Stimulated activated CD4-positive, alpha-beta T cell treated with anti-CD3 and anti-CD28 coated beads, Interleukin-2, amount 100 ng/mL, for 48 hours (primary cell): ENCODE results near the gene XKR3.
"Not testable (repeated sequence)": the region's sequence is repeated elsewhere in the genome, so short reads cannot be mapped to it uniquely, and the experiment has no call there.

Source experiments
- DNase-seq, 2 donors: peaks; one replicate each; pipeline ENCODE4 v3.0.0-alpha.2; 2020

XKR3 gene

DNA sequence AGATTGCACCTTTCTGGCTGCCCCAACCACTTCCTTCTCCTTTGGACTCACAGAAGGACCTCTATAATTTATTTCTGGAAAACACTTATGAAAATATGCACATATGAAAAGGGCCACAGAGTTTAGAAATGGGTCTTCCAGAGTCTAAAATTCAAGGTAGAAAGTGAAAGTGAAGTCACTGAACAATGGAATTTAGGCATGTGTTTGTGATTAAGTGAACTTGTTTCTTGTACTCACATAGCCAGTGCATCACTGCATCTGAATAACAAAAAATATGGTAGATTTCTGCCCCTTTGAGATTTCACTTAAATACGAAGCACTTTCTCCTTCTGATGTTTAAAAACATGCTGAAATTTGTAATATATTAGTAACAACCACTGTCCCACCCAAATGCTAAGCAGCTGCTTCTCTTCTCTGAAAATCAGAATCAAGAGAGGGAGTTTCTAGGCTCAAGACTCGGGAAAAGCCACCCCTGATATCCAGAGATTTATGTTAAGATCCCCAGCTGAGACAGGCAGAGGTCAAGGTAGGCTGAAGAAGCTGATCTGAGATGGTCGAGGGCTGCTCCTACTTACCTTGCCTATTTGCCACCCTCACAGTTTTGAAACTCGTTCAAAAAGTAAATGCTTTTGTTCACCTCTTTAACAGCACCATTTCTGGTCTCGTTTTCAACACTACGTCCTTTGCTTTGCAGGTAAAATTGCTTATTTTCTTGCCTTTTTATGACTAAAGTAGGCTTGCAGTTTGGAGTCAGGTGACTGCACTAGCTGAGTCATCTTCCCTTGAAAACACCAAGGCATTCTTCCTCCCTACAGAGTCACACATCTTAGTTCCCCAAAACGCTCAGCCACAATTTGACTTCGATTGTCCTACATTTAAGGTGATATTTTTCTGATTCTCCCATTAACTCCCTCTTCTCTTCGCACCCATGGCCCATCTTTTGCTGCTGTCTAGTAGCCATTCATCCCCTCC is at the start of gene XKR3:
TSS of gene XKR3 (minus strand) at position 696 of the 972 bp plus-strand sequence. CDS start 17,338 bp downstream, outside the sequence.
- peak in 1 of 2 donors; percentile 4 for DNase-seq

DNA sequence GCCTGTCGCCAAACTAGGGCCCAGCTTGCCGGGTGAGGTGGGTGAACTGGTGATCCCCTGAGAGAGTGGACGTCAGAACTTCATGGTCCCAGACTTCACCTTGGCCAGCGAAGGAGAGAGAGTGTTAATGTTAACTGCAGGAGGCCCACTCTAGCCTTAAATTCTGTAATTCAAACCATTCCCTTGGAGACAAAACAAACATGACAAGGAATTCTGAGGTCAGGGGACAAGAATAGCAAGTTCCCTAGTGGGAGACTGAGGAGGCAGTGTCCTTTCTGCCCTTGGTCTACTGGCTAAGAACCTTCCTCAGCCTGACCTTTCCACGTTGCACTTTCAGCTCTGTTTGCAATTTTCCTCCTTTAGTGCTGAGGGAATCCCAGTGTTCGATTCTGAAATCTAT is 44.4 kb upstream of the XKR3 start:
- DNase-seq: not testable (repeated sequence)

DNA sequence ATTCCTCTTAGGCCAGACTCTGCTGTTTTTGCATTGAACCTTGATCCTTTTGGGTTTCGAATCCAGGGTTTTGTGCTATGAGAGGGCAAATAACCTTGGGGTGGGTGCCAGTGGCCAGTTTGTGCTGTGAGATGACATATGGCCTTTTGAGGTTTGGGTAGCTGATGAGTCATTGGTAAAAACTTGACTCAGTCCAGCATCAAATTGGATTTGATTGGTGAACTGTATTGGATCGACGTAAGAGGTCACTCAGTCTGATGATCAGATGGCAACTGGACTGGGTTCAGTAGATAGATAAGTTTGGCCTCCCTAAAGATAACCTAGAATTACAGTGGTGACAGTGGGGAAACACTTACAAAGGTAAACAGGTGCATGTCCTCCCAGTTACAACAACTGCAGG is 41.0 kb upstream of the XKR3 start:
- no peak for DNase-seq

DNA sequence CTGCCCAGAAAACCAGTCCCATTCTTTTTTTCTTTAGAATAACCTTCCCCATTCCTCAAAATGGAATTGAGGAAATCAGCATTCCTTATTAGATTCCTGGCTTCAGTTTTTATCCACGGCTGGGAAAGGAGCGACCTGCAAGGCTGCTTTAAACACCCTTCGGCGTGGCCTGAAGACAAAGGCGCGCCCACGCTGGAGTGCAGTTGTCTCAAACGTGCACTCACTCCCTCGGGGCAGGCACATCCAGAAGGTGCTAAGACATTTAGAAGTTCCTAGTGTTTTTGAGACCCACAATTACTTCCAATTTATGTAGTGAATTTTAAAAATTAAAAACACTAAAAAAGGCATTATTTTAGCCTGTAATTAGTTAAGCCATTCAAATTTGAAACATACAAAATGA is 31.6 kb upstream of the XKR3 start:
- not testable (repeated sequence) for DNase-seq

DNA sequence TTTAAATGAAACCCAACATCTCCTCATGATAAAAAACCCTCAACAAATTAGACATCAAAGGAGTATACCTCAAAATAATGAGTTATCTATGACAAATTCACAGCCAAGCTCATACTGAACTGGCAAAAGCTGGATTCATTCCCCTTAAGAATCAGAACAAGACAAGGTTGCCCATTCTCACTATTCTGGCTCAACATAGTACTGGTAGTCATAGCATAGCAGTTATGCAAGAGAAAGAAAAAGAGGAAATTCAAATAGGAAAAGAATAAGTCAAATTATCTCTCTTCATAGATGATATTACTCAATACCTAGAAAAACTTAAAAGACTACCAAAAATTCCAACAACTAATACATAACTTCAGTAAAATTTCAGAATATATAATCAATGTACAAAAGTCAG is 29.4 kb upstream of the XKR3 start:
- DNase-seq: no peak

DNA sequence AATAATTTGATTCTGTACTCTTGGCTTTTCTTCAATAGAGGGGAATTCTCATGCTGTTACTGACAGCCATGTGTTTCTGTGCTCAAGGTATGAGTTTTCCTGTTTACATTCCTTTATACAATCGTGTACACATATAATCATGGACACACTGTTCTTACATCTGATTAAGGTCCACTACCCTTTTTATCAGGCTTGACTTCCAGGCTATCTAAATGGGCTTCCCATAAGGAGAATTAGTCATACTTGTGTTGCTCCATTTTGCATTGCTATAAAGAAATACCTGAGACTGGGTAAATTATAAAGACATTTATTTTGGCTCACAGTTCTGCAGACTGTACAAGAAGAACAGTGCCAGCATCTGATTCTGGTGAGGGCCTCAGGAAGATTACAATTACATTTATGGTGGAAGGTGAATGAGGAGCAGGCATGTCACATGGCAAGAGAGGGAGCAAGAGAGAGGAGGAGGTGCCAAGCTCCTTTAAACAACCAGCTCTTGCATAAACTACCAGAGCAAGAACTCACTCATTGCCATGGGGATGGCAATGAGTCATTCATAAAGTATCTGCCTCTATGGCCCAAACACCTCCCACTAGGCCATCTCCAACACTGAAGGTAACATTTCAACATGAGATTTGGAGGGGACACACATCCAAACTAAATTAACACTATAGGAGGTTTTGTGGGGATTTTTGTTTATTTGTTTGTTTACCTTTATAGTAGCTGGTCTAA is 26.2 kb upstream of the XKR3 start:
- DNase-seq: not testable (repeated sequence)

DNA sequence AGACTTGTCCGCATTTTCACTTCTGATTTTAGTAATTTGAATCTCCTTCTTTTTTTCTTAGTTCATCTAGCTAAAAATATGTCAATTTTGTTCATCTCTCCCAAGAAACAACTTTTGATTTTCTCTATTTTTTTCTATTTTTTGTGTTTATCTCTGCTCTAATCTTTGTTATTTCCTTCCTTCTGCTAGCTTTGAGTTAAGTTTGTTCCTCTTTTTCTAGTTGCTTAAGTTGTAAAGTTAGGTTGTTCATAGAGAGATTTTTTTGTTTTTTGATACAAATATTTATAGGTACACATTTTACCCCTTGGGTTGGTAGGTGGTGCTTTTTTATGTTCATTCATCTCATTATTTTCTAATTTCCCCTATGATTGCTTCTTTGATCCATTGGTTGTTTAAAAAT is 22.1 kb upstream of the XKR3 start:
- DNase-seq: no peak

DNA sequence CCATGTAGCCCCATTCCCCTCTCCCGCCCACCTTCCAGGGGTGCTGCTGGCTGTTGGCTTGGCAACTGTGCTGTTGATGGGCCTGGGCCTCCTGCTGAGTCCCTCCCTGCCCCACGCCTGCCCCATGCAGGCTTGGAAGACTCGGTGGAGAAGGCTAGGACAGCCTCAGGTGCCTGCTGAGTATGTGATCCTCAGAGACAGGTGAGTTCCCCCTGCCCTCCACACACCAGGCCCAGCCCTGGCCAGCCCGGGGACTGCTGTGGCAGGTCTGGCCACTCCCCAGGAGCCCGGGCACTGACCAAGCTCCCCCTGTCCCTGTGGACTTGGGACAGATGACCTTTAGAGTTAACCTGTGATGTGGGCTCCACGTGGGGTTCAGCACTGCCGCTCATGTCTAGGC is 20.7 kb upstream of the XKR3 start:
- no peak for DNase-seq

DNA sequence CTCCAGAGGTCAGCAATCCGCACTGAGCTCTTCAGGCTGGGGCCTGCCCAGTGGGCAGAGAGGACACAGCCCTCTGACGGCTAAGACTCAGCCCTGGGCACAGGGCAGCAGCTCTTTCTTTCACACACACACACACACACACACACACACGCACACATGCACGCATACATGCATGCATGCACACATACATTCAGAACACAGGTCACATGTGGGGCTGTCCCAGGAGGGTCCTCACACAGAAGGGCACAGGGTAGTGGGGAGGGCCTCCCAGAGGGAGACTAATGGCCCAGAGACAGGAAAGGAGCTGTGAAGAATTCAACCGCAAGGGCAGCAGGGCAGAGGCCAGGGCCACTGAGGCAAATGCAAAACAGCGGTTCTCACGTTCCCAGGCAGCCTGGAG is 20.3 kb upstream of the XKR3 start:
- no peak for DNase-seq

DNA sequence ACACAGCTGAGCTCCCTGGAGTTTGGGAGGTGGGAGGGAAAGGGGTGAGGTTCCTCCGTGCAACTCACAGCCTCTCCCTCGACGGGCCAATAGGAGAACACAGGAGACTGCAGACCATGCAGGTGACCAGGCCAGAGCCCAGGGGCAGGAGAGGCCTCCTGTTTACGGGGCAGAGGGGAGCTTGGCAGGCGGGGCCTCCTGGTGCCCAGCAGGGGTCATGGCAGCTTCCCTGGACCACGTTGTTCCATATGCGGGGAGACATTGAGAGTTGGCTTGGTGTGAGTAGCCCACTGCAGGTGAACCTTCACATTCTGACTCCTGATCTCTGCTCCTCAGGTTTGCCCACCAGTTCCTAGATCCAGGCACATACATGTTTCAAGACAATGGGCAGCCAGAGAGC is 19.3 kb upstream of the XKR3 start:
- no peak for DNase-seq

DNA sequence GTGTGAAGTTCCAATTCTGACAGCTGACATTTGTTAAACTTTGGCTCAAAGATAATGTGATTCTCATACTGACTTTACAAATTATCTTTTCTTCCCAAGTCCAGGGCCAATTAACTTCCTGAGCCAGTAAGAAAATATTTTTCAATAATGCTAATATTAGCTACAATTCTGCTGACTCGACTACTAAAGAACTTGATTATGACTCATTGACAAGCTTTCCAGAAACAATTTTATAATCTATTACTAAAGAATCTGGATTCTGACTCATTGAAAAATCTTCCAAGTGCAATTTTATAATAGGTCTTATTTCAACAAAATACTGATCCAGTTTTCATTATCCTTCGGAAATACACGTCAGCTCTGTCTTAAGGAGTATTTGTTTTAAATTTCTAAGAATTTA is 12.9 kb upstream of the XKR3 start:
- DNase-seq: no peak

DNA sequence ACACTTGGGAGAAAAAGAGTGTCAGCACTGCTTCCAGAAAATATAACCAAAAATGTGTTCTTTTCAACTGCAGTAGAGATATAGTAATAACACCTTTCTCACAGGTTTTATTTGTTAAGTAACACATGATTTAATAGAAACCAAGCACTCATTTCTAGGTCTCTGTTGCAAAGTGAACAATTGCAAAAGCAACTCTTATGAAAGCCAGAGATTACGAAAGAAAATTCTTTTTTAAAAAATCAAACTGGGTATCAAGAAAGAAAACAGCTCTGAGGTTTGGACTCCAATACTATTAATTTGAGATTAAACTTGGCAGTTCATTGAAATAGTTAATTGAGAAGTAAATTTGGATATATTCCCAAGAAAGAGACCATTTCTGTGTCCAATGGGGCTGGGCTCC is 9.8 kb upstream of the XKR3 start:
- no peak for DNase-seq

DNA sequence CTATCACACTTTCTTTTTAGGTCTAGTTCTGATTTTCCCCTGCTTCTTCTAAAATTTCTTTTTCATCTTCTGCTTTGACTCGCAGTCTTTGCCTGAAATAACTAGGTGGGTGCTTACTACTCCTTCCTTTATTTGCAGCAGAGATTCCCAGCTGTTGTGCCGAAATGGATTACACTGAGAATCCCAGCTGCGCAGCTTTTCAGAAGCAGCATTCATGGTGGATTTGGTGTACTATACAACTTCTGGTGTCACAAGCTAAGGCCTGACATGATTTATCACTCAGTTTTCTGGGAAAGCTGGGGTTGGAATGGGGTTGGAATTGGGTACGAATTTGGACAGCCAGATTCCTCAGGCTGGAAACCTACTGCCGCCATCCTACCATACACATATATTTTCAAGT is 6.0 kb upstream of the XKR3 start:
- no peak for DNase-seq

DNA sequence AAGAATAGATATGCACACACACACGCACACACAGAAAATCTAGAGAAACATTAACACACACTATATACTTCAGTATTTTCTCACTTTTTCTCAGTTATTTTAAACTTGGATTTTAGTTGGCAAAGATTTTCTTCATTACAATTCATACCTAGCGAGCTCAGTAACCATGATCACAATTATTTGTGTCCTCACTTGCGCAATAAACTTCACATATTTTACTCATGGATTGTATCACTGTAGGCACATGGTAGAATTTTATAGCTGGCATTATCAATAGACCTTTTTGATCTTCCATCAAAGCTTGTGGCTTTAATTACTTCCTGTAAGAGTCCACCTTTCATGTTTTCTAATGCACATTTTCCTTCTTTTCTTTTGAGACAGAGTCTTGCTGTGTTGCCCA is 4.8 kb upstream of the XKR3 start:
- DNase-seq: no peak

DNA sequence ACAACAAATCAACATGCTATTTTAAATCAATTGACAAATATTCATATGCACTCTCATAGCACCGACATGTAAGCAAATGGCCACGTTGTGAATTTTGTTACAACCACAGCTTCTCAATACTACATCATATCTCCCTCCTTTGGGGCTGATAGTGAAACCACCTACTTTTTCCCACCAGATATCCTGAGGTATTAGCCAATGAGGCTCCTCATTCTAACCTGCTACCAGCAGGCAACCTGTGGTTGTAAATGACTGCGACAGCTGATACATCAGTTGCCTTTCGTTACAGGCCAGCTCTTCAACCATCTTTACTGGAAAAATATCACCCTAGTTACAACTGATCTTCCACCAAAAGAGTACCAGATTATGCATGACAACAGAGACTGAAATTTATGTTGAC is 3.7 kb upstream of the XKR3 start:
- no peak for DNase-seq

DNA sequence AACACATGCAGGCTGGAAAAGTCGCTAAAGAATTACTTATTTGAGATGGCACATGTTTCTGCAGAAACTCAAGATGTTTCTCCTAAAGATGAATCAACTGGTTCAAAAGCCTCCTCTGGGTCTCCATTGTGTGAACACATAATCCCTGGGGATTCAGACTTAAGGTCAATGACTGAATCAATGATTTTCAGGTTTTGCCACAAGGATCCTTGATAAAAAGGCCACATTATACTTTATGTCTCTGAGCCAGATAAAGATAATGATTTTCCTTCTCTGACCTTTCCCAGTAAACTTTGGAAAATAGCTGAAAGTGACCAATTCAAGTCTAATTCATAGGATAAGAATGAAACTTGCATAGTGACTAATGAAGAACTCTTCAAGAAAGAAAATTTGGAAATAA is 2.3 kb upstream of the XKR3 start:
- DNase-seq: no peak

DNA sequence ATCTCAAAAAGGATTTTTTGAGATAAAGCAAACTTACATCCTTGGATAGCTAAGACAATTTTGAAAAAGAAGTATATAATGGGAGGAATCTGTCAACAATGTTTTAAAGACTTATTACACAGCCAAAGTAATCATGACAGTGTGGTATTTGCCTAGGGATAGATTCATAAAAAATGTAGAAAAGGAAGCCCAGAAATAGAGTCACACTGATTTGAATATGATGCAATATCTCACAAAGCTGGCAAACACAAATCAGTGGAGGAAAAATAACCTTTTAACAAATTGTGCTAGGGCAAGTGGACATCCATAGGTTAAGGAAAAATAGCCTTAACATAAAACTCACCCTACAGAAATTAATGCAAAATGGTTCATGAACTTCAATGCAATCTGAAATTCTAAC is 6.0 kb downstream of the XKR3 start:
- DNase-seq: no peak

DNA sequence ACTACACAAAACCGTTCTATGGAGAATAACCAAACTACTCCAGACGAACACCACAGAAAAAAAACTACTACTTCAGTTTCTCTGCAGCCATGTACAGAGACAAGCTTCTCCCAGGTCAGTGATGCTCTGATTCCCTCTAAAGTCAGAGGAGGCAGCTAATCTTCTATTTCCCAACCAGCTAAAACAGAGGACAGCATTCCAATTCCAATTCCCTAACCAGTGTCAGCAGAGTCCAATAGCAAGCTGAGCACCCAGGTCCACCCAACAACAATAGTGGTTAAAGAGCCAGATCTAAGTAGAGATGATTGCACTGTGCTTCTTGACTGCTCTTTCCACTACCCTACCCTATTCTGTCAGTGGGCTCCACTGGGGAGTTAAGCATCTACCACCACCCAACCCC is 6.7 kb downstream of the XKR3 start:
- DNase-seq: no peak

DNA sequence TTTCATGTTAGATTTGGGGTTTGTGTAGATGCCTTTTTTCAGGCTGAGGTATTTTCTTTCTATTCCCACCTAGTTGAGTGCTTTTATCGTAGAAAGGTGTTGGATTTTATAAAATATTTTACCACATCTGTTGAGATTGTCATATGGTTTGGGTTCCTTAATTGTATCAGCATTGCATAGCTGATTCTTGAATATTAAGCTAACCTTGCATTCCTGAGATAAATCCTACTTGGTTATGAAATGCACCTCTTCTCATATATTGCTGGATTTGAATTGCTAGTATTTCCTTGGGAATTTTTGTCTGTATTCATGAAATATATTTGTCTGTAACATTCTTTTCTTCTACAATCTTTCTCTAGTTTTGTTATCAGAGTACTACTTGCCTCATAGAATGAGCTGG is 10.1 kb downstream of the XKR3 start:
- no peak for DNase-seq

DNA sequence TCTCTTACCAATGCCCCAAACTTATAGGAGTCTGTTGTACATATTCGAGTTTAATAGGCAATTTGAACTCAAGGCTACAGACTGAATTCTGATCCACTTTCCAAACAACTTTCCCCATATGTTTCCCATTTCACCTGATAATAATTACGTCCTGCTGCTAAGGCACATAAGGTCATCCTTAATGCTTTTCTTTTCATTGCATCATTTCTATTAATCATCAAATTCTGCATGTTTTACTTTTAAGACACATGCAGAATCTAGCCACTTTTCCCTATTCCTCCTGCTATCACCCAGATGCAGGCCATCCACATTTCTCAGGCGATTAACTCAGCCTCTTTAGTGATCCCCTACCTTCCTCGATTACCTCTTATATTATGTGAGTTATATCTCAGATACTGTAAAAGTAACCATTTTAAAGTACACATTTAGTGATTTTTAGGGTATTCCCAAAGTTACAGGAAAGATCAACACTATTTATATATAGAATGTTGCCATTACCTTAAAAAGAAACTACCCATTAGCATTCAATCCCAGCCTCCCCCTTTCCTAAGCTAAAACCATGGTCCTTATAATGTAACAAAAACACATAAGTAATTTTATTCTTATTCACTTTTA is 14.9 kb downstream of the XKR3 start:
- no peak for DNase-seq

DNA sequence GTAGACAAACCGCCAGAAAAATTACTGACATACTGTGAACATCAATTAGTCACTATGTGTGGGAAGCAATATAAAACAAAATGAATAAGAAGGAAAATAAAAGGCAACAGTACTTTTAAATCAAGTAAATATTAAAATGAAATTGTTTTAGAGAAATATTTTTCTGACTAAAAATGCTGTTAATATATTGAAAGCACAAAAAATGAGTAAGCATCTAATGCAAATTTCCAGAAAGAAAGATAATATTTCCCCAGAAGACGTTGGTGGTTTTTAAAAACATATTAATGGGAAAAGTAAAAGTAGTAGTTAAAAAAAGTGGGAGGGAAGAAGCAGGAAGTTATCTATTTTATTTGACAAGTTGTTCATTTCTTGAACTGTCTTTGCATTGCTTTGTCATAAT is 16.5 kb downstream of the XKR3 start:
- no peak for DNase-seq

DNA sequence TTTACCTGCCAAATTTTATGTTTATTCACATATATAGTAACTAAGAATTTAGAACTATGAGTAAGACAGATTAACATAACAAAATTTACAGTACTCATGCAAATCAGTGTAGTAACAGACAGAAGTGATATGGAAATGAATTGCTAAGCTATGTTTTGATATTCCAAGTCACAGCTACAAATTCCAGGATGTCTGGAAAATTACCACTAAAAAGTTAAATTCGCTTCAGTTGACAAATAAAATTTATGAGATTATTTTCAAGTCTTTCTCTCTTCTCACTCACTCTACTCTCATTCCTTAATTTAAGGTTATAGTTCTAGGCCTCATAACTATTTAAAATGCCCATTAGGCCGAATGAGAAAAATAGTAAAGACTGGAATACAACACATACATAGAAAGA is 18.1 kb downstream of the XKR3 start:
- DNase-seq: no peak

DNA sequence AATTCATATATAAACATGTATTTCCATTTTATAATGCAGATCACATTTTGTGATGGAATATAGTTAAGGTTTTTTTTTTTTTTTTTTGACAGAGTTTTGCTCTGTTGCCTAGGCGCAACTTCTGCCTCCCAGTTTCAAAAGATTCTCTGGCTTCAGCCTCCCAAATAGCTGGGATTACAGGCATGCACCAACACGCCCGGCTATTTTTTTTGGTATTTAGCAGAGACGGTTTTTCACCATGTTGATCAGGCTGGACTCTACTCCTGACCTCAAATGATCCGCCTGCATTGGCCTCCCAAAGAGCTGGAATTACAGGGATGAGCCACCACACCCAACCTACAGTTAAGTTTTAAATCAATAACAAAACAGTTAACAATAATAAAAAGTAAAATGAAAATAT is 18.8 kb downstream of the XKR3 start:
- no peak for DNase-seq

DNA sequence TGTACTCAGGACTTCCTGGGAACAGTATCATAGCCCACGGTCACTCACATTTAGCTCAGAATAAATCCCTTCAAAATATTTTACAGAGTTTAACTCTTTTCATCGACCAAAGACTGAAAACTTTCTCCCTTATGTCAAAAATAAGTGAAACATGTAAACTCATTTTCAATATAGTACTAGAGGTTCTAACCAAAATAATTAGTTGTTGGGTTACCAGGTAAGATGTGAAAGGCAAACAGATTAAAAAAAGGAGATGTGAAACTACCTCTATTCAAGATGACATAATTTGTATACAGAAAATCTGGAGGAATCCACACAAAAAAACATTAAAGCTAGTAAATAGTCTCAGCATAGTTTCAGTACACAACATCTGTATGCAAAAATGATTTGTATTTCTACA is 20.3 kb downstream of the XKR3 start:
- no peak for DNase-seq
